HCT116 (cell line): ENCODE measurements around the gene CCDC73.

ENCODE experiments used
- CBX3 ChIP-seq: IDR thresholded peaks from 2 replicates; pipeline ENCODE4 v1.6.1; 2012; ENCODE audit warnings: low read depth
- EZH2 ChIP-seq: fragments of 200-600 bp; sonication (generic); IDR thresholded peaks from 2 replicates; pipeline ENCODE4 v1.6.1; 2017; ENCODE audit warnings: antibody characterized with exemption, mixed run types
- JUND ChIP-seq: IDR thresholded peaks from 2 replicates; pipeline ENCODE4 v1.6.1; 2012
- POLR2A ChIP-seq: IDR thresholded peaks from 2 replicates; pipeline ENCODE4 v1.7.0; 2011; ENCODE audit warnings: borderline replicate concordance; ENCODE audit not compliant: insufficient read depth, insufficient read length; ENCODE audit errors: extremely low read depth
- ZFX ChIP-seq: fragments of 450-650 bp; IDR thresholded peaks from 2 replicates; pipeline ENCODE4 v1.6.1; 2017
- TF ChIP-seq, protein P1 (sequence below), 3 experiments: fragments of 200-600 bp in 1 of 3; sonication (generic) in 1 of 3; IDR thresholded peaks in 2 of 3; conservative IDR thresholded peaks in 1 of 3; 2 replicates each; pipeline ENCODE4 v1.5.1; 2012 to 2017; ENCODE audit warnings: low read depth in 2 of 3, low read length in 2 of 3, antibody characterized with exemption in 1 of 3, borderline replicate concordance in 1 of 3, control low read depth in 1 of 3, mild to moderate bottlenecking in 1 of 3, mixed read lengths in 1 of 3, mixed run types in 1 of 3, moderate library complexity in 1 of 3; ENCODE audit not compliant: insufficient read depth in 1 of 3
- TF ChIP-seq, protein P2 (sequence below): IDR thresholded peaks from 2 replicates; pipeline ENCODE4 v1.6.1; 2012

DNA sequence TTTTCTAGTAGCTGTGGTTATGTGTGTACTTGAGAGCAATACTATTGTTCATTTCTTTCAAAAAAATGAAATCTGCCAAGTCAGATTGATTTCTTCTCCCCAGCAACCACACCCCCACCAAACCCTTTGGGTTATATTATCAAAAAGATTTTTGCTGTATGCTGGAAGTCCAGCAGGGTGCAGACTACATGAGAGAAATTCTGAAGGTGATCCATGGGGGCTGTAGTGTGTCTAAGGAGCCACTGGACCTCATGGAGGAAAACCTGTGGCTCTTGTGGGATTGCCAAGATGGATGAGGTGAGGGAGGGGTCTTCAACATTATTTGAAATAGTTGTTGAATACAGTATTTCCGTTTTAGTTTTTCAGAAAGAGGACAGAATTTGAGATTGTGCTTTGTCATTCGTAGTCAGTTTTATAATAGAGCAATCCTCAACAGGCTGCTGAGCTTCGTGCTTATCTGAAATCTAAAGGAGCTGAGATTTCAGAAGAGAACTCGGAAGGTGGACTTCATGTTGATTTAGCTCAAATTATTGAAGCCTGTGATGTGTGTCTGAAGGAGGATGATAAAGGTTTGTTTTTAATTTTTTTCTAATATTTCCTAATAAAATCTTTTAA, 207.8 kb downstream of the CCDC73 start:
- TF ChIP-seq, protein P1, sequence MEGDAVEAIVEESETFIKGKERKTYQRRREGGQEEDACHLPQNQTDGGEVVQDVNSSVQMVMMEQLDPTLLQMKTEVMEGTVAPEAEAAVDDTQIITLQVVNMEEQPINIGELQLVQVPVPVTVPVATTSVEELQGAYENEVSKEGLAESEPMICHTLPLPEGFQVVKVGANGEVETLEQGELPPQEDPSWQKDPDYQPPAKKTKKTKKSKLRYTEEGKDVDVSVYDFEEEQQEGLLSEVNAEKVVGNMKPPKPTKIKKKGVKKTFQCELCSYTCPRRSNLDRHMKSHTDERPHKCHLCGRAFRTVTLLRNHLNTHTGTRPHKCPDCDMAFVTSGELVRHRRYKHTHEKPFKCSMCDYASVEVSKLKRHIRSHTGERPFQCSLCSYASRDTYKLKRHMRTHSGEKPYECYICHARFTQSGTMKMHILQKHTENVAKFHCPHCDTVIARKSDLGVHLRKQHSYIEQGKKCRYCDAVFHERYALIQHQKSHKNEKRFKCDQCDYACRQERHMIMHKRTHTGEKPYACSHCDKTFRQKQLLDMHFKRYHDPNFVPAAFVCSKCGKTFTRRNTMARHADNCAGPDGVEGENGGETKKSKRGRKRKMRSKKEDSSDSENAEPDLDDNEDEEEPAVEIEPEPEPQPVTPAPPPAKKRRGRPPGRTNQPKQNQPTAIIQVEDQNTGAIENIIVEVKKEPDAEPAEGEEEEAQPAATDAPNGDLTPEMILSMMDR (IDR thresholded peaks at IDR 0.05 in 2 of 3, conservative IDR thresholded peaks at IDR 0.05 in 1 of 3; ENCODE audit: borderline replicate concordance in 1 of 3, insufficient read depth in 1 of 3, low read depth in 2 of 3, low read length in 2 of 3): peak; percentile 23 to 64 (median 48); a peak in 4 of 6 replicates
- TF ChIP-seq CBX3 (no peak), POLR2A (no peak), EZH2 (no peak), JUND (no peak), ZFX (no peak)
- TF ChIP-seq, protein P2, sequence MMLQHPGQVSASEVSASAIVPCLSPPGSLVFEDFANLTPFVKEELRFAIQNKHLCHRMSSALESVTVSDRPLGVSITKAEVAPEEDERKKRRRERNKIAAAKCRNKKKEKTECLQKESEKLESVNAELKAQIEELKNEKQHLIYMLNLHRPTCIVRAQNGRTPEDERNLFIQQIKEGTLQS: no peak
